GM23338 (cell line): ENCODE measurements around the gene RELB. TPM values are rescaled to one million over a fixed set of nuclear protein-coding genes. Genes with fewer than 3 reads are reported as not detected.
A peak's percentile ranks its signal among the peaks of the same experiment; 100 is the strongest.

Experiments
- ATAC-seq: fragments of 200-7000 bp; cut with Tn5 transposase; 3 replicates; pipeline ENCODE4 v1.9.1; 2020
- DNase-seq: peaks from one replicate; pipeline ENCODE4 v3.0.0-alpha.2; 2015; ENCODE audit warnings: low spot score
- H2AFZ ChIP-seq: fragments of 200-600 bp; sonication (generic); 2 replicates; pipeline ENCODE4 v1.8.0; 2016; ENCODE audit warnings: antibody characterized with exemption, mild to moderate bottlenecking, moderate library complexity
- H3F3A ChIP-seq: fragments of 200-600 bp; sonication (generic); replicated peaks from 2 replicates; pipeline ENCODE4 v1.8.0; 2017; ENCODE audit warnings: antibody characterized with exemption, mixed run types, low read depth
- H3K27ac ChIP-seq: fragments of 200-600 bp; sonication (generic); 2 replicates; pipeline ENCODE4 v1.6.1; 2016; ENCODE audit warnings: low read depth
- H3K27me3 ChIP-seq: fragments of 200-600 bp; sonication (generic); 2 replicates; pipeline ENCODE4 v1.8.0; 2016; ENCODE audit warnings: mild to moderate bottlenecking, mixed run types, moderate library complexity; ENCODE audit not compliant: insufficient read depth
- H3K36me3 ChIP-seq: fragments of 200-600 bp; sonication (generic); 2 replicates; pipeline ENCODE4 v1.8.0; 2016; ENCODE audit warnings: mild to moderate bottlenecking; ENCODE audit not compliant: insufficient read depth
- H3K4me1 ChIP-seq: fragments of 200-600 bp; sonication (generic); 2 replicates; pipeline ENCODE4 v1.8.0; 2016; ENCODE audit warnings: mild to moderate bottlenecking, moderate library complexity; ENCODE audit not compliant: insufficient read depth
- H3K4me2 ChIP-seq: fragments of 200-600 bp; sonication (generic); 2 replicates; pipeline ENCODE4 v1.7.1; 2017; ENCODE audit warnings: mixed run types
- H3K4me3 ChIP-seq: fragments of 200-600 bp; sonication (generic); 2 replicates; pipeline ENCODE4 v1.6.1; 2016; ENCODE audit warnings: mixed run types
- H3K79me2 ChIP-seq: fragments of 200-600 bp; sonication (generic); replicated peaks from 2 replicates; pipeline ENCODE4 v1.8.0; 2017; ENCODE audit warnings: mild to moderate bottlenecking; ENCODE audit not compliant: insufficient read depth
- H3K9me2 ChIP-seq: fragments of 200-600 bp; sonication (generic); 2 replicates; pipeline ENCODE4 v1.8.0; 2017; ENCODE audit not compliant: insufficient read depth
- H4K20me1 ChIP-seq: fragments of 200-600 bp; sonication (generic); replicated peaks from 2 replicates; pipeline ENCODE4 v1.8.0; 2017; ENCODE audit warnings: mild to moderate bottlenecking; ENCODE audit not compliant: insufficient read depth
- H3K27ac Mint-ChIP-seq: 2 replicates; pipeline ENCODE4 v1.8.0; 2020; ENCODE audit warnings: inconsistent platforms, mild to moderate bottlenecking, moderate library complexity, mixed read lengths
- H3K27me3 Mint-ChIP-seq: 3 replicates; pipeline ENCODE4 v1.8.0; 2022; ENCODE audit warnings: low read depth, mild to moderate bottlenecking, moderate library complexity, mixed read lengths, inconsistent platforms; ENCODE audit not compliant: insufficient read depth, poor library complexity
- H3K36me3 Mint-ChIP-seq: 3 replicates; pipeline ENCODE4 v1.8.0; 2021; ENCODE audit warnings: low read depth, mild to moderate bottlenecking, inconsistent platforms, moderate library complexity, mixed read lengths
- H3K4me1 Mint-ChIP-seq: 3 replicates; pipeline ENCODE4 v1.8.0; 2020; ENCODE audit warnings: mild to moderate bottlenecking, inconsistent platforms, mixed read lengths
- H3K4me3 Mint-ChIP-seq: 3 replicates; pipeline ENCODE4 v1.8.0; 2021; ENCODE audit warnings: moderate library complexity, mild to moderate bottlenecking, inconsistent platforms, mixed read lengths
- H3K9me3 Mint-ChIP-seq: 3 replicates; pipeline ENCODE4 v1.8.0; 2020; ENCODE audit warnings: moderate library complexity, mild to moderate bottlenecking, inconsistent platforms, mixed read lengths
- CREB1 ChIP-seq: fragments of 250-450 bp; sonication (Bioruptor Pico); IDR thresholded peaks from 2 replicates; pipeline ENCODE4 v1.5.0; 2020; ENCODE audit warnings: low read depth, mild to moderate bottlenecking, moderate library complexity
- CTCF ChIP-seq, 2 experiments: fragments of 200-600 bp in 1 of 2; sonication (generic) in 1 of 2; conservative IDR thresholded peaks; 2 replicates each; pipeline versions ENCODE4 v1.5.1 to v1.6.1; 2016 to 2017; ENCODE audit warnings: antibody characterized with exemption in 2 of 2, low read depth in 2 of 2, mild to moderate bottlenecking in 2 of 2, moderate library complexity in 1 of 2
- ETS1 ChIP-seq: IDR thresholded peaks from 2 replicates; pipeline ENCODE4 v1.6.1; 2016; ENCODE audit warnings: antibody characterized with exemption
- EZH2 ChIP-seq: fragments of 200-600 bp; sonication (generic); IDR thresholded peaks from one replicate; pipeline ENCODE4 v1.8.0; 2017; ENCODE audit warnings: antibody characterized with exemption, mild to moderate bottlenecking, low read depth; ENCODE audit not compliant: unreplicated experiment
- NANOG ChIP-seq: IDR thresholded peaks from 2 replicates; pipeline ENCODE4 v1.6.1; 2016; ENCODE audit warnings: antibody characterized with exemption, borderline replicate concordance
- POLR2AphosphoS5 ChIP-seq: IDR thresholded peaks from 2 replicates; pipeline ENCODE4 v1.6.1; 2016; ENCODE audit warnings: antibody characterized with exemption, low read depth
- REST ChIP-seq: IDR thresholded peaks from one replicate; pipeline ENCODE4 v1.6.1; 2018; ENCODE audit warnings: antibody characterized with exemption; ENCODE audit not compliant: unreplicated experiment
- ZNF114 ChIP-seq: fragments of 250-450 bp; sonication (Bioruptor Pico); IDR thresholded peaks from 2 replicates; pipeline ENCODE4 v1.5.0; 2020; ENCODE audit warnings: mild to moderate bottlenecking, moderate library complexity
- ZNF462 ChIP-seq: fragments of 250-450 bp; sonication (Bioruptor Pico); IDR thresholded peaks from 2 replicates; pipeline ENCODE4 v1.5.0; 2020; ENCODE audit warnings: mild to moderate bottlenecking, moderate library complexity
- polyA plus RNA-seq: library from polyadenylated mRNA; unstranded; fragments of >200 nt; fragmentation: Nextera tagmentation; extraction: Ambion mirVana; gene quantifications from 2 replicates; pipeline ENCODE4 v1.2.1, GENCODE V29; 2016
- total RNA-seq: library from RNA; depleted of rRNA; stranded (reverse); fragments of >200 nt; shearing (Covaris generic); gene quantifications from 2 replicates; pipeline ENCODE4 v1.2.3, GENCODE V29; 2014

The RELB gene
- total and polyA plus RNA-seq, 2 experiments from 2014 or later = 7.9 to 13.1 TPM

- peak; percentile 29; the same call in 2 of the 3 replicates for ATAC-seq
- no peak for TF ChIP-seq ZNF462
- no peak for TF ChIP-seq CTCF (conservative IDR thresholded peaks at IDR 0.05; ENCODE audit: low read depth in 2 of 2)
- no peak for TF ChIP-seq ETS1
- no peak for TF ChIP-seq REST
- TF ChIP-seq EZH2 = no peak
- TF ChIP-seq NANOG = no peak
- no peak for TF ChIP-seq POLR2AphosphoS5
- TF ChIP-seq CREB1 (CRISPR knock-in tag) = no peak
- TF ChIP-seq ZNF114 (CRISPR knock-in tag) = no peak
- Histone ChIP-seq H3K4me2 (no peak overlapping the region), H3K36me3 (no peaks in the 10 kb centered on the region), H3K4me1 (no peaks in the 10 kb centered on the region), H3K27me3 (no peaks in the 10 kb centered on the region), H2AFZ (no peak overlapping the region), H3F3A (no peaks in the 10 kb centered on the region; the same call in 1 of the 2 replicates), H3K27ac (no peak overlapping the region), H3K4me3 (no peak overlapping the region), H4K20me1 (no peaks in the 10 kb centered on the region), H3K79me2 (no peaks in the 10 kb centered on the region), H3K9me2 (no peaks in the 10 kb centered on the region)
- peaks cover 2% of the 10 kb centered on the region; the same call in 1 of the 3 replicates for H3K36me3 Mint-ChIP-seq
- no peak overlapping the region for H3K4me3 Mint-ChIP-seq
- peaks cover 6% of the 10 kb centered on the region for H3K27me3 Mint-ChIP-seq
- no peak overlapping the region for H3K27ac Mint-ChIP-seq
- H3K4me1 Mint-ChIP-seq = no peaks in the 10 kb centered on the region
- DNase-seq = peak; percentile 41
- H3K9me3 Mint-ChIP-seq = no peaks in the 10 kb centered on the region
Measured at GRCh38 chr19:45011959-45012358, 10.7 kb downstream of the RELB start.
